Activated naive CD8-positive, alpha-beta T cell (primary cell): ENCODE measurements around the gene MRPL2.

Source experiments
- H3K27ac Mint-ChIP-seq: one replicate; pipeline ENCODE4 v1.8.0; 2021; ENCODE audit warnings: mixed read lengths
- H3K27me3 Mint-ChIP-seq: one replicate; pipeline ENCODE4 v1.8.0; 2021; ENCODE audit warnings: mixed read lengths
- H3K36me3 Mint-ChIP-seq: one replicate; pipeline ENCODE4 v1.8.0; 2021; ENCODE audit warnings: mixed read lengths
- H3K4me1 Mint-ChIP-seq: one replicate; pipeline ENCODE4 v1.8.0; 2021; ENCODE audit warnings: low read depth, mixed read lengths
- H3K4me3 Mint-ChIP-seq: one replicate; pipeline ENCODE4 v1.8.0; 2021; ENCODE audit warnings: mild to moderate bottlenecking, mixed read lengths
- H3K9me3 Mint-ChIP-seq: one replicate; pipeline ENCODE4 v1.8.0; 2021; ENCODE audit warnings: low read depth, mixed read lengths

The MRPL2 gene

DNA sequence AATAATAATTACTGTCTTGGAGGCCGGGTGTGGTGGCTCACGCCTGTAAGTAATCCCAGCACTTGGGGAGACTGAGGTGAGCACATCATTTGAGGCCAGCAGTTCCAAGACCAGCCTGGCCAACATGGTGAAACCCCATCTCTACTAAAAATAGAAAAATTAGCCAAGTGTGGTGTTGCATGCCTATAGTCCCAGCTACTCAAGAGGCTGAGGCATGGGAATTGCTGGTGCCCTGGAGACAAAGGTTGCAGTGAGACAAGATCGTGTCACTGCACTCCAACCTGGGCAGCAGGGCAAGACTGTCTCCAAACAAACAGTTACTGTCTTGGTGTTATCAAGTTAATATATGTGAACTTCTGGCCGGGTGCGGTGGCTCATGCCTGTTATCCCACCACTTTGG, 32.9 kb downstream of the MRPL2 start:
- Mint-ChIP-seq H3K27me3 (no peaks in the 10 kb centered on the region), H3K36me3 (peaks cover 2% of the 10 kb centered on the region), H3K4me1 (peaks cover 21% of the 10 kb centered on the region), H3K27ac (no peak overlapping the region), H3K4me3 (no peak overlapping the region), H3K9me3 (no peaks in the 10 kb centered on the region)

DNA sequence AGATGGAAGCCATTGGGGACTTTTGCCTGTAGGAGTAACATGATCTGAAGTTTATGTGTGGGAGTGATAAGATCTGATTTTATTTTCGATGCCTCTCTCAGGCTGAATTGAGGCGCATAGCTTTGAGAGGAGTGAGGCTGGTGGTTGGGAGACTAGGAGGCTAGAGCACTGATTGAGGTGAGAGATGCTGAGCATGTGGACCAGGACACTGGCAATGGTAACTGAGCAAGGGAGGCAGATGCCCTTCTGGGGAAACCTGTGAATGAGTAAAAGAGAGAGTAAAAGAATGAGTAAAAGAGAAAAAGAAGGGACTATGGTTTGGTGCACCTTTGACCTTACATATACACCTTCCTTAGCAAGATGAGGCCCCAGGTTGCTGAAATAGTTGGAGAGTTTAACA, 34.8 kb downstream of the MRPL2 start:
- Mint-ChIP-seq H3K27me3 (no peaks in the 10 kb centered on the region), H3K27ac (peak overlapping the region; percentile 88), H3K4me3 (peak overlapping the region; percentile 67), H3K4me1 (peaks cover 24% of the 10 kb centered on the region), H3K9me3 (no peaks in the 10 kb centered on the region), H3K36me3 (peaks cover 2% of the 10 kb centered on the region)

DNA sequence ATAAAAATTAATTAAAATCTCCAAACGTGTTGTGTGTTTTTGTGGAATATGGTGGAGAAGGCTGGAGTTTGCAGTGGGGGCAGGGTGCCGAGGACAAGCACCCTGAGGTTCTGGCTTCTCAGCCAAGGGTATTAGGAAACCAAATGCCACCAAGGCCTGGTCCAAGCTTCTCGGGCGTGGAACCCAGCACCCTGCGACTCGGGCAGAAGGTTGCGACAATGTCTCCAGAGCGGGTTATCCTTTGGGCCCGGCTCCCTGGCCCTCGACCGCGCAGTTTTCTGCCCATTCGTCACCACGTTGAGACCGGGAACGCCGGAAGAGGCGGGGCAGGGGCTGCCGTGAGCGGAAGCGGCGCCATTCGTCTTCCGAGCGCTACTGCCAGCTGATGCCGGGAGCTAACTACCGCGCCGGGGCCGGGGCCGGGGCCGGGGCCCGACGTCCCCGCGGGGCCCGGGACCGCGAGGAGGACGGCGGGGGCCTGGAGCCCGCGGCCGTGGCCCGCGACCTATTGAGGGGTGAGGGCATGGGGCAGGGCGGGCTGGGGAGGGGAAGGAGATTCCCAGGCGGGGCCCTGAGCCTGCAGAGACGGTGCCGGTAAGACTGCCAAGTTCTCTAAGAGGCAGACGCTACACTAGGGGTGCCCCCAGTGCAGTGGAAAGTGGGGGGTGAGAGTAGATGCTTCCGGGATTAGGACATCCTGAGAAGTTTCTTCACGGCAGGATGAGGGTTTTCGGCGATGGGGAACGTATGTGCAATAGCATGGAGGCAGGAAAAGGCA, 37.8 kb downstream of the MRPL2 start, which contains the start of gene RRP36:
TSS of gene RRP36 (plus strand) at position 354 of the 778 bp plus-strand sequence. CDS start at position 386, 32 bp downstream.
- Mint-ChIP-seq H3K4me3 (peak within 1 kb of the TSS; percentile 98), H3K36me3 (peaks cover 4% of the 10 kb centered on the region), H3K4me1 (peaks cover 34% of the 10 kb centered on the region)

DNA sequence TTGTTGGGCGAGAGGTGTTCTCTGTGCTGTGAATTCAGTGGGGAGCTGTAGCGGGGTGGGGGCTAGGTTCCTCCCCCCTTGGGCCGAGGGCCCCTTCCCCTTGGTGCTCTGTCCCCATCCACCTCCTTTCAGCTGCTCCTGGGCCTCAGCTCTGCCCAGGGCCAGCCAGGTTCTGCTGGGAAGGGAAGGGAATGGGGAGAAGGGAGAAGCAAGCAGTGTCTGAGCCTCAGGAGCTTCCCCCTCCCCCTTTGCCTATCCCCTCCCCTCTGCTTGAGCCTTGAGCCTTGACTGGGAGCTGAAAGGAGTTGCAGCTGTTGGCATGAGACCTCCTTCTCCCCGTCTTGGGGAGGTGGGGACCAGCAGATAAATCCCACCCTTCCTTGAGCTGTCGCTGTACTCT, 38.4 kb downstream of the MRPL2 start:
- no peaks in the 10 kb centered on the region for H3K9me3 Mint-ChIP-seq
- H3K27ac Mint-ChIP-seq, result peak overlapping the region; percentile 86
- no peaks in the 10 kb centered on the region for H3K27me3 Mint-ChIP-seq
- peaks cover 4% of the 10 kb centered on the region for H3K36me3 Mint-ChIP-seq
- H3K4me3 Mint-ChIP-seq, result peak overlapping the region; percentile 82
- peaks cover 40% of the 10 kb centered on the region for H3K4me1 Mint-ChIP-seq

More for the DNA sequence above, 37.8 kb downstream of the MRPL2 start, which contains the start of gene RRP36:
- Mint-ChIP-seq H3K9me3 (no peaks in the 10 kb centered on the region), H3K27me3 (no peaks in the 10 kb centered on the region), H3K27ac (peak within 1 kb of the TSS; percentile 95)

DNA sequence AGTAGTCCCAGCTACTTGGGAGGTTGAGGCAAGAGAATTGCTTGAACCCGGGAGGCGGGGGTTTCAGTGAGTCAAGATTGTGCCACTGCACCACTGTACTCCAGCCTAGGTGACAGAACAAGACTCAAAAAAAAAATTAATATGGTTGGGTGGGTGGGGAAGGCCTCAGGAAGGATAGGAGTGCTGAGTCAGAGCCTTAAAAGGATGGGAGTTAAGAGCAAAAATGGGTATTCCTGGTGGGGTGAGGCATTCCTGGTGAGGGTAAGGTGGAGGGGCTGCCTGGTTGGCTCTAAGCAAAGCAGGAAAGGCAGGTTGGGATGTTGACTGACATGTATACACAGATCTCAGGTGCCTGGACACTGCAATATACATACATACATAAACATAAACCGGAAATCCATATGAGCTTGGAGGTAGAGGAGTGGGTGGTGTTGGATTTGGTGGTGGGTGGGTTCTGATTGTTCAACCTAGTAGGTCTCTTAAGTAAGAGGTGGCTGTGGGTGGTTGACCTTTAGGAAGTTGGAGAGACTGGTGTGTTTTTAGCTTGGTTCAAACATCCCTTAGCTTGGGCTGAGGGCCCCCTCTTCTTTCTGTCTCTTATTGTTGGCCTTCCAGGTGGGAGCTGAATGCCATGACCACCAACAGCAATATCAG, 39.1 kb downstream of the MRPL2 start:
- no peaks in the 10 kb centered on the region for H3K27me3 Mint-ChIP-seq
- H3K9me3 Mint-ChIP-seq, result no peaks in the 10 kb centered on the region
- peaks cover 44% of the 10 kb centered on the region for H3K4me1 Mint-ChIP-seq
- peaks cover 4% of the 10 kb centered on the region for H3K36me3 Mint-ChIP-seq
- H3K4me3 Mint-ChIP-seq, result peak overlapping the region; percentile 82
- peak overlapping the region; percentile 81 for H3K27ac Mint-ChIP-seq

DNA sequence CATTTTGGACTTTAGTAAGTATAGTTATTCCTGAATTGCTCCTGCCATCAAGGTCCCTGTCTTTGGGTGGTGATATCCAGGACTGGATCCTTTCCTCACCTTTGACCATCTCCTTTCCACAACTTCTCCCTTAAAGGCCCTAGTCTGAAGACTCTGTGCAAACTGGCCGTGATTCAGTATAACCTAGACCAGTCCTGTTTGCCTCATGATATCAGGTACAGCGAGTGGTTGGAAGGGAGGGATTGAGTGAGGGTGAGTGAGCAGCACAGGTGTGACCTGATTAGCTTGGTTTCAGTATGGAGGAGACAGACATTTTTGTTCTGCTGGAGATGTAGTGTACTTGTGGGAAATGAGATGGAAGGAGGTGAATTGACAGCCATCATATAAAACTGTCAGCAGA, 40.1 kb downstream of the MRPL2 start:
- no peaks in the 10 kb centered on the region for H3K9me3 Mint-ChIP-seq
- peak overlapping the region; percentile 8 for H3K4me3 Mint-ChIP-seq
- peaks cover 4% of the 10 kb centered on the region for H3K36me3 Mint-ChIP-seq
- H3K27me3 Mint-ChIP-seq, result no peaks in the 10 kb centered on the region
- peak overlapping the region; percentile 65 for H3K27ac Mint-ChIP-seq
- peaks cover 46% of the 10 kb centered on the region for H3K4me1 Mint-ChIP-seq

DNA sequence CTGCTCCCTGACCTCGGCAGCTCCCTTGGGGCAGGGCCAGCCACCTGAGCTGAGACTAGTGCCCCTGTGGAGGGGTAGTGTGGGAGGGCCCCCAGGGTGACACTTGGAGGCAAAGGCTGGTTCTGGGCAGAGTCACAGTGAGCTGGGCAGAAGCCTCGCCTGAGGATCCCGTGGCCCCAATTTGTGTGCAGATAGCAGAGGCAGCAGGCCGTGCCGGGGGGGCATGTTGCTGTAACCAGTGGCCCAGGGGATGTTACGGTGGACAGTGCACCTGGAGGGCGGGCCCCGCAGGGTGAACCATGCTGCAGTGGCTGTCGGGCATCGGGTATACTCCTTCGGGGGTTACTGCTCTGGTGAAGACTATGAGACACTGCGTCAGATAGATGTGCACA, 42.3 kb downstream of the MRPL2 start:
- Mint-ChIP-seq H3K4me3 (no peak overlapping the region), H3K27ac (peak overlapping the region; percentile 5), H3K4me1 (peaks cover 55% of the 10 kb centered on the region), H3K9me3 (no peaks in the 10 kb centered on the region), H3K36me3 (peaks cover 4% of the 10 kb centered on the region), H3K27me3 (no peaks in the 10 kb centered on the region)

DNA sequence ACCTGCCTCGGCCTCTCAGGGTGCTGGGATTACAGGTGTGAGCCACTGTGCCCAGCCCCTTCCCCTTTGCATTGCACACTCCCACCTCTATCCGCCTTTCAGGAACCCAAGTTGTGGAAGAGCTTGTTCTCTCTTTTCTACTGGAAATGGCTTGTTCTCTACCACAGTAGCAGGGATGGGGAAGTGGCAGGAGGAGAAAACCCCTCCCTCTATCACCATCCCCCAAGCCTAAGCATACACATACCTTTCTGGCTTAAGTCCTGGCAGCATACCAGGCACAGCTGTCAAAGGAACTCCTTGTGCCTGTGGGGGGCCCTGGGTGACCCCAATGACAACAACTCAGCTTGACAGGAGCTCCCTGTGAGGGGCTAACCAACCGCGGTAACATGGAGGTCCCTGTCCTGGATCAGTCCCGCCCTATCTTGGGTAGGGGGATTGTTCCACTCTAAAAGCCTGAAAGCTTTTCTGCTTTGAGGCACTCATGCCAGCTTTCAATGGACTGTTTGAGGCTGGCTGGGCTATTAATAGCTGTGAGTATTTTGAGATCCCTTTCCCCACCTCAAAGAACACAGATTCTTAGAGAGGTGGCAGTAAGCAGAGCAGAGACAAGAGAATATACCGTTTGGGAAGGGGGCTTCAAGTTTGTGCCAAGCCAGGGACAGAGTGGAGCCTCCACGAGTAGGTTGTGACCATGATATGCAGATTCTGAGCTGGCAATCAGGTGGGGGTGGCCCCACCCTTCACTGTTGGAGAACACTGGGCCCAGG, 42.9 kb downstream of the MRPL2 start:
- peak overlapping the region; percentile 49 for H3K4me3 Mint-ChIP-seq
- H3K9me3 Mint-ChIP-seq, result no peaks in the 10 kb centered on the region
- no peaks in the 10 kb centered on the region for H3K27me3 Mint-ChIP-seq
- H3K27ac Mint-ChIP-seq, result peak overlapping the region; percentile 50
- peaks cover 4% of the 10 kb centered on the region for H3K36me3 Mint-ChIP-seq
- peaks cover 58% of the 10 kb centered on the region for H3K4me1 Mint-ChIP-seq

DNA sequence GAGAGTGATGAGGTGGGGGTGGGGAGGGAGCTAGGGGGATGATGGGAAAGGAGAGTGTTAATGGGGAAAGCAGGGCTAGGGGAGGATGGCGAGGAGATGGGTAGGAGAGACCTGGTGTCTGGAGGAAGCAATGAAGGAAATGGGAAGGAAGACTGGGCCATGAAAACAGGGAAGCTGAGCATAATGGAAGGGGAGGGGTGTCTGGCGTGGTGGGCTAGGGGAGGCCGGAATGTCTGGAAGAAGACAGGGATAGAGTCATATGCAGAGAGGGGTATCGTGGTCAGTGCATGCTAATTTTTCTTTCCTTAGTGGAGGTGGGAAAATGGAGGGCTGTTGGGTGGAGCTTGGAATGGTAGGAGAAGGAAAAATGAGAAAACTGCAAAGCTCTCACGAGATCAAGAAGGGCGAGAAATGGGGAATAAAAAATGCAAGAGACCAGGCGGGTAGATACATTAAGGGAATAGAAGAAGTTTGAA, 44.8 kb downstream of the MRPL2 start:
- Mint-ChIP-seq H3K9me3 (no peaks in the 10 kb centered on the region), H3K4me3 (peak overlapping the region; percentile 92), H3K27ac (peak overlapping the region; percentile 89), H3K36me3 (peaks cover 4% of the 10 kb centered on the region), H3K27me3 (no peaks in the 10 kb centered on the region), H3K4me1 (peaks cover 54% of the 10 kb centered on the region)

DNA sequence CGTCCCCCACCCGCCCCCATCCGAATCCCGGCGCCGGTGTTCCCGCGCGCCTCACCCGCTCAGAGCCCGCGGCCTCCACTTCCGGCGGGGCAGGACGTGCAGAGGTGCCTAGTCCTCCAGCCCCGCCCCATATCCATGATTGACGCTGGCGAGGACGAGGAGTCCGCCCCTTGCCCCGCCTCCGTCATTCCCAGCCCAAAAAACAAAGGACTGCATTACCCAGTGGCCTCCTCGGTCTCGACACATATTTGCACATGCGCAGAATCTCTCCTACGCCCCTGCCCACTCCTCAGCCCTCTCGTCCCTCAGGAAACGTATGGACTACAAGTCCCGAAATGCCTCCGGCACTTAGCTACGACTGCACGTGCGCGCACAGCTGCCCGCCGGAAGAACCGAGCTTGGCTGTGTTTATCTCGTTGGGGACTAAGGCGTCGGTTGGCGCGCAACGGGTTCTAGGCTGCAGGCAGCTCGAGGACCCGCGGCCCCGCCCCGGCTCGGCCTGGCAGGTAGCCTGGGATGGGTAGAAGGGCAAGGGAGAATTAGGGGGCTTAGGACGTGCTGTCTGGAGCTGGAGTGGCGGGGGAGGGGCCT, 45.3 kb downstream of the MRPL2 start, which contains the start of the genes KLHDC3 and MEA1:
TSS of gene KLHDC3 (plus strand) at position 407 of the 591 bp plus-strand sequence. CDS start 2,944 bp downstream, outside the sequence.
TSS of gene MEA1 (minus strand) at position 104 of the 591 bp plus-strand sequence. CDS start 133 bp downstream, outside the sequence.
- Mint-ChIP-seq H3K9me3 (no peaks in the 10 kb centered on the region), H3K27ac (peak within 1 kb of the TSS; percentile 89), H3K4me3 (peak within 1 kb of the TSS; percentile 92), H3K4me1 (peaks cover 51% of the 10 kb centered on the region), H3K27me3 (no peaks in the 10 kb centered on the region), H3K36me3 (peaks cover under 1% of the 10 kb centered on the region)

DNA sequence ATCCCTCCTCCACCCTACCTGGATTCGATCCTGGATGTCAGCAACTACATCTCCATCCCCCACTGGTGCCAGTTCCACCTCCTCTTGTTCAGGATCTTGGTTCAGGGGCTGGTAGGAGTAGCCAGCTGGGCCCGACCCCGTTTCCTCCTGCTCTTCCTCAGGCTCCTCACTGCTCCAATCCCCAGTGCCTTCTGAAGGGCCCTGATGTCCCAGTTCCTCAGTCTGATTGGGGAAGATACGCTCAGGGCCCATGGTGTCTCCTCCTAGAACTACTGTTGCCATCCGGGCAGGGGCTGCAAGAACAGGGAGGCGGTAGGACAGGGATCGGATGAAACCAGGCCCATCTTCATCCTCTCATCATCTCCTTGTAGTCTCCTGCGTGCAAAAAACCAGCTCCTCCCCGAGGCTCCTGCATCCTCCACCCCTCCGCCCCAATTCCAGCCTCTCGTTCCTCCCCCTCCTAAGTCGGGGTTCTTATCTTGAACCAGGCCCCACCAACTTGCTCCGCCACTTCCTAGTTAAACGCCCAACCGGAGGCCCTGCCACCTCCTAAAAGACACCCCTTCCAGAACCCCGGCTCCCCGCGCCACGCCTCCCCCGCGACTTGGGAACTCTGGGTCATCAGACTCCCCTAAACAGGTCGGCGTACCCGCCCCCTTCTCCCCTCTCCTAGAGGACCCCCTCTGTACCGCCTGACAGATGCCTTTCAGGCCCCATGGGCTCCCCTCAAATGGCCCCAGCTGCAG, 46.0 kb downstream of the MRPL2 start:
- Mint-ChIP-seq H3K27me3 (no peaks in the 10 kb centered on the region), H3K4me3 (peak overlapping the region; percentile 92), H3K27ac (peak overlapping the region; percentile 89), H3K4me1 (peaks cover 51% of the 10 kb centered on the region), H3K9me3 (no peaks in the 10 kb centered on the region), H3K36me3 (no peaks in the 10 kb centered on the region)

DNA sequence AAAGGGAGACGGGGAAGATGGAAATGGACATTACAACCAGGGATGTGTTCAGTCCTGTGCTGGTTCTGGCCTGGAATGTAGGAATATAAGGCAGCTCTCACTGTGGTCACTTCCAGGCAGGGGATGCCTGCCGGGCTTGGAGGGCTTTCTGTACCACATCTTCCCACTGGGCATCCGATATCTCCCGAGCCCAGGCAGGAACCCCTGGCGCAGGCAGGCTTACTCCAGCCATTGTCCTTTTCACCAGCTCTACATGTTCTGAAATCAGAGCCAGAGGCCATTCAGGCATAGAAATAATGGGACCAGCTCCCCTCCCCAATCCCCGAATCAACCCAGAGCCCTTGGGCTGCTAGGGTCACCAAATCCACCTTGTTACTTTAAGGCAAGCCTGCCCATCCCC, 46.9 kb downstream of the MRPL2 start:
- Mint-ChIP-seq H3K4me1 (peaks cover 46% of the 10 kb centered on the region), H3K4me3 (peak overlapping the region; percentile 92), H3K27ac (peak overlapping the region; percentile 89), H3K27me3 (no peaks in the 10 kb centered on the region), H3K9me3 (no peaks in the 10 kb centered on the region), H3K36me3 (no peaks in the 10 kb centered on the region)

DNA sequence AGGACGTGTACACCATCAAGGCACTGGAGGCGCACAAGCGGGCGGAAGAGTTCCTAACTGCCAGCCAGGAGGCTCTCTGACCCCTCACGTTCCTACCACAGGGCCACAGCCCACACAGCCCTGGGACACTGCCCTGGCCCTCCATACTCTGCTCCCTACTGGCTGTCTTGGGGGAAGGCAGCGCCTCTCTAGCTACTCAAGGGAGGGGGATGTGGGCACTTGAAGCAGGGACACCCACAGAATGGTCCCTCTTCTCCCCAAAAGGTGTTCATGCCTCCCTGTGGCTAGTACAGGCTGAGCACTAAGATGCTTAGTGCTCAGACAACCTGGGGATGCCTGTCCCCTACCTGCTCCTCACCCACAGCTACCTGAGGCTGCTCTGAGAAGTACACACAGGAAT, 48.0 kb downstream of the MRPL2 start:
- Mint-ChIP-seq H3K27ac (no peak overlapping the region), H3K27me3 (no peaks in the 10 kb centered on the region), H3K4me3 (peak overlapping the region; percentile 92), H3K9me3 (no peaks in the 10 kb centered on the region), H3K4me1 (peaks cover 42% of the 10 kb centered on the region), H3K36me3 (no peaks in the 10 kb centered on the region)

DNA sequence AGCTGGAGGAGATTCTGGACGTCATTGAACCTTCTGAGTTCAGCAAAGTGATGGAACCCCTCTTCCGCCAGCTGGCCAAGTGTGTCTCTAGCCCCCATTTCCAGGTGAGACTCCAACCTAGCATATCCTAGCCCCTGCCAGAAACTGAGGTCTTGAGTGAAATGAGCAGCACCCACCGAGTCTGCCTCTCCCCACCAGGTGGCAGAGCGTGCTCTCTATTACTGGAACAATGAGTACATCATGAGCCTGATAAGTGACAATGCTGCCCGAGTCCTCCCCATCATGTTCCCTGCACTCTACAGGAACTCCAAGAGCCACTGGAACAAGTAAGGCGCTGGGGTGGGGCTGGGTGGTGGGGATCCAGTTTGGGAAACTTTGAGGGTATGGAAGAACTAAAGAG, 50.1 kb downstream of the MRPL2 start:
- Mint-ChIP-seq H3K36me3 (peaks cover 2% of the 10 kb centered on the region), H3K4me3 (no peak overlapping the region), H3K27ac (peak overlapping the region; percentile 22), H3K27me3 (no peaks in the 10 kb centered on the region), H3K9me3 (no peaks in the 10 kb centered on the region), H3K4me1 (peaks cover 27% of the 10 kb centered on the region)
